GM19467 (cell line): ENCODE data around the gene TTLL3.

ENCODE experiments used
- ATAC-seq: cut with Tn5 transposase; IDR thresholded peaks from one replicate; pipeline ENCODE4 v1.9.1; 2021; ENCODE audit warnings: mild to moderate bottlenecking, moderate library complexity; ENCODE audit not compliant: unreplicated experiment

TTLL3 gene

DNA sequence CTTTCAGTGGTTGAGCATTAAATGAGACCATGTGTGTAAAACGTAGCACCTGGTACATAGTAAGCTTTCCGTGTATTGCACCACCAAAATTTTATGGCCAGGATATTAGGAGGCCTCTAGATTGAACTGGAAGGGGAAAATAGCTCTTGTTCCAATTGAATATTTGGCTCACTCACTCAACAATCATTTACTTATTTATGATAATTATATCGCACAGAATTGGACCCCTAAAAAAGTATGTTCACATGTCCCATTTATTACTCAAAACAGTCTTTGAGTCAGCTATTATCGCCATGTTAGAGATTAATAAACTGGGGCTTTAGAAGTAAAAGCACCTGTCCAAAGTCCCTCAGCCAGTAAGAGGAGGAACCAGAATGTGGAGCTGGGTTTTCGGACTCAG lies 5.1 kb upstream of the TTLL3 start:
- ATAC-seq: no peak

DNA sequence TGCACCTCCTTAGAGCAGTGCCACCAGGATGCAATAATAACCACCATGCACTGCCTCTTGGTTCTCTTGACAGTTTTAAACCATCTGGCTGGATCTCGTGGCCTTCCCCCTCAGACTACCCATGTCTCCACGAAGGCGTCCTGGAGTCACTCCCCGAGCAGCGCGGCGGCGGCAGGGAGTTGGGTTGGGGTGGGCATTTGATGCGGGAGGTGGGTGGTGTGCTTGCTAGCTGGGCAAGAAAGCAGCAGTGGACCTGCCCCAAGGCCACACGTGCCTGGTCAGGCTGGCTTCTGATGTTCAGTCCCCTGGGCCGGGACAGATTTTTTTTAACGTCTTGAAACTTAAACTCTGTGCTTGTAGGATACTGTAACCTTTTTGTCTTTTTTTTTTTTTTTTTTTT lies 3.9 kb upstream of the TTLL3 start:
- ATAC-seq: no peak

DNA sequence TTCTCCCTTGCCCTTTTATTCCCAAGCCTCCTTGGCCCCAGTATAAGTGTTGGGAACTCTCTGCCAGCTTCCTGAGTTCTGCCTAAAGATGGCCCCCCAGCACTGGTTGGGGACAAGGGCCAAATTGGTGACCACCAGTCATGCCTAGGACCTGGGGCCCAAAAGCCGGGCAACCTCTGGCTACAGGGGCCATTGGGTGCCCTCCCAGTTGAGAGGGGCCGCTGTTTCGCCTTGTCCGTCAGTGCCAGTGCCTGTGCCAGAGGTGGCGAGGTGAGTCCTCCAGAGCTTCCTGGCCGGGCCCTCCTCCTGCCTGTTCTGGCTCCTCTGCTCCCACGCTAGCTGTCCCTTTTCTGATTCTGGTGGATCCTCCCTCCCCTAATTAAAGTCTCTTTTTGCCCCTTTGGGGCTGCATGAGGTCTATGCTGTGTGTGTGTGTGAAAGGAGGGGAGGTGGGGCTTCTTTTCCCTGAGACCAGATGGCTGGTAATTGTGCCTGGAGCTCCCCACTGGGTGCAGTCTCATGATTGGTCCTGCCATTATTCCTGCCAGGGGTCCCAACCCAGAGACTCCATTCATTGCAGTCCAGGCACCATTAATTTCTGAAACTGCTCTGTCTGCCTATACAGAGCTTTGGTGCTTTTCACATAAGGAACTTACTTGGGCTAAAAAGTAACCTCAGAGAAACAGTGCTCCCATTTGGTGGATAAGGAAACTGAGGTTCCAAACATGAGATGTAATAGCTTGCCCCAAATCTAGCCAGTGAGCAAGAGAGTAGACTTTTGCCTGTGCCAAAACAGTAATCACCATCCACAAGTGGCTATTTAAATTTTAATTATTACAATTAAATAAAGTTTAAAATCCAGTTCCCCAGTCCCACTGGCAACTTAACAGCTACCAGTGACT lies 3.1 kb upstream of the TTLL3 start:
- ATAC-seq: no peak

GRCh38 chr3:9807981-9808344 lies 2.1 kb upstream of the TTLL3 start:
- no peak for ATAC-seq

DNA sequence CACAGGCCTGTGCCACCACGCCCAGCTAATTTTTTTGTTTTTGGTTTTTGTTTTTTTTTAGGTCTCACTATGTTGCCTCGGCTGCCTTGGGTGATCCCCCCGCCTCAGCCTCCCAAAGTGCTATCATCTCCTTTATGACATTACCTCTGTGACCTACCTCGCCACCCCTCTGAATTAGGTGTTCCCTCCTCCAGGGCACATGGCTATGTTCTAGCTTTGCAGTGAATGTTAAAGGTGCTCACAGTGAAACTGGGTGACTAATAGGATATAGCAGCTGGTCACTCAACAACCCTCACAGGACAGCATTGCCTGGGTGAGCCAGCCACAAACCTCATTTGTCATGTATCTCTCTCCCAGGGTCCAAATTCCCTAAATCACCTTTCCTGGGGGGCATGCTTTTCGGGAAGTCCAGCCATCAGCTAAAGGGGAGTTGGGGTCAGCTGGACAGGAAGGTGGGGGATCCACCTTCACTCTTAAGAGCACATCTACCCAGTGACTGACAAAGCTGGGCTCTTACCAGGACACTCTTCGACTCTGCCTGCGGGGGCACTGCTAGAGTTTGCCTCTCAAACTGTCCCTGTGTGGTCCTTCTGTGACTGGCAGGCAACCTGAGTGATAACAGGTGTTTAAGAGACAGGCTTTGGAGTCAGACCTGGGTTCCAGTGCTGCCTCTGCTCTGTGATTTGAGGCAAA lies 1.6 kb upstream of the TTLL3 start:
- ATAC-seq: peak; percentile 39

DNA sequence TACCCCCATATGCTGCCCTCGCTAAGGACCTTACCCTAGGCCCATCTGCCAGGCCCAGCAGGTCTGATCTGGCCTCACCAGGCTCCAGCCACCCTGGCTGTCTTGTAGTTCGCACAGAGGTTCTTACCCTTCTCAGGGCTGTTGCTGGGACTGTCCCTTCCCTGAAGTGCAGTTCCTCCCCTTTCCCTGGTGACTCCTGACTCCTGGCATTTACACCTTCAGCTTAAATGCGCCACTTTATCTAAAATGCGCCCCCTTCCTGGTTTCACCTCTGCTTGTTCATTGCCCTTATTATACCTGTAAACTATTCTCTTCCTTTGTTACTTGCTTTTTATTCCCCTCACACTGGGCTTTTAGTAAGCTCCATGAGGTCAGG lies 835 bp upstream of the TTLL3 start:
- ATAC-seq: peak; percentile 4

GRCh38 chr3:9810433-9810770 lies 340 bp downstream of the TTLL3 start:
- ATAC-seq: no peak

DNA sequence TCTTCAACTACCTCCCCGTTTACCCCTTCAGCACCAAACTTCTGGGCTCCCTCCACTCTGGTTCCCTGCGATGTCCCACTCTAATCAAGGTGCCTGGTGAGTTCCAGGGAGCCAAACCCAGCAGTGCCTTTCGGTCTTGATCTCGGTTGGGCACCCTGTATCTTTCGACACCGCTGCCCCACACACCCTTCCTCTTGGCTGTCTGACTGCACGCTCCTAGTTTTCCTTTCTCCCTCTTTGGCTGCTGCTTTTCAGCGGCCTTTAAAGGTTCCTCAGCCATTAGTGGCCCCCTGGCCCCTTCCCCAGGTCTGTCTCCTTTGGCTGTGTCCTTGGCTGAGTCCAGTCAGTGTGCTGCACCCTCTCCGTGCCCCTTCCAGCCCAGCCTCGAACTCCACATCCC lies 784 bp downstream of the TTLL3 start:
- ATAC-seq: no peak

DNA sequence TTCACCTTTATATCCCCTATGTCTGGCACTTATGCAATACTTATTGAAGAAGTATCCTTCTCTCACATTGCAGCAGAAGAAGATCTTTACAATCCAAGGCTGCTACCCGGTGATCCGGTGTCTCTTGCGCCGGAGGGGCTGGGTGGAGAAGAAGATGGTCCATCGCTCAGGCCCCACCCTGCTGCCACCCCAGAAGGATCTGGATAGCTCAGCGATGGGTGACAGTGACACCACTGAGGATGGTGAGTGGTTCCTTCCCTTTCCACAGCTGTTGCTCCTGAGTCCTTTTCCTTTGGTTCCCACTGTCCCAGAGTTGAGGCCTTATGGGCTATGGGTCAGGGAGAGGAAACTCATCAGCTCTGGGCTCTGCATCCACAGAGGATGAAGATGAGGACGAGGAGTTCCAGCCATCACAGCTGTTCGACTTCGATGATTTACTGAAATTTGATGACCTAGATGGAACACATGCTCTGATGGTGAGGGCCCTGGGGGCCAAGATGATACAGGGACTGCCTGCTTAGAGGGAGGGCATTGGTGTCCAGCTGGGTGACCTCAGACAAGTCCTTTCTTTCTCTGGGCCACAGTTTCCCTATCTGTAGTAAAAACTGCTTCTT lies 2.9 kb downstream of the TTLL3 start:
- ATAC-seq: no peak

- no peak for ATAC-seq
Observed at GRCh38 chr3:9815986-9816385, 5.9 kb downstream of the TTLL3 start.

GRCh38 chr3:9817436-9817835 lies 7.4 kb downstream of the TTLL3 start:
- ATAC-seq: no peak

DNA sequence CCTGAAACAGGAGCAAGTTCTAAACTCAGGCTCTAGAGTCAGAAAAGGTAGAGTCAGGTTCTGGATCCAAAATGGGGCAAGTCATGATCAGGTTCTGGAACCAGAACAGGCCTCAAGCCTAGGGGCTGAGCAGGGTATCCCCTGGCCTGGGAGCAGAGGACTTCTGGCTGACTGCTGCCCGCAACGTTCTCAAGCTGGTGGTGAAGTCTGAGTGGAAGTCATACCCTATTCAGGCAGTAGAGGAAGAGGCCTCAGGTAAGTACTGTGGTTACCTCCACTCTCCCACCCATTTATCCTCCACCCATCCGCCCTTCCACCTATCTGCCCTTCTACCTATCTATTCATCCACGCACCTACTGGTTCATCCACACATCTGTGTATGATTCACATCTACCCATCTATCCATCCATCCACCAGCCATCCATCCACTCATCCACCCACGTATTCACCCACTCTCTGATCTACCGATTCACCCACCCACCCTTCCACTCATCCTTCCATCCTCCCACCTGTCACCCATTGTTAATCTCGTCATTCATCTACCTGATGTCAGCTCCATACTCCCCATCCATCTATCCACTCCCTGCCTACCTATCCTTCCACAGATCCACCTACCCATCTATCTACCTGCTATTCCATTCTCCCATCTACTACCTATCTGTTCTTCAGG lies 8.7 kb downstream of the TTLL3 start:
- ATAC-seq: no peak

- no peak for ATAC-seq
Observed at GRCh38 chr3:9820543-9820942, 10.5 kb downstream of the TTLL3 start.

DNA sequence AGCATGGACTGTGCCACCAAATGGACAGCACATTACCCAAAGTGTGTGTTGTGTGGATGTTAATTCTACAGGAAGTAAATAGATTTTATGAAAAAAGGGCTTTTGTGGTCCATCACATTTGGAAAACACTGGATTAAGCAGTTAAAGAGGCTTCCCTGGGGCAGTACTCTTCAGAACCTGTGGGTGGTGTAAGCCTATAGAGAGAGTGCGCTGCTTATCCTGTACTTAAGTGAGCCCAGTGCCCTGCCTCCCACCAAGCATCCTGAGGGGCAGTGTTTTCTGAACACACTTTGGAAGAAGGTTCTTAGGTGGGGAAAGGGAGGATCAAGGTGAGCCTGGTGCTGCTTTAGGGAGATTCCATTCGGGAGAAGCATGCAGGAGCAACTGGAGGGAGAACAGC lies 10.9 kb downstream of the TTLL3 start:
- no peak for ATAC-seq

DNA sequence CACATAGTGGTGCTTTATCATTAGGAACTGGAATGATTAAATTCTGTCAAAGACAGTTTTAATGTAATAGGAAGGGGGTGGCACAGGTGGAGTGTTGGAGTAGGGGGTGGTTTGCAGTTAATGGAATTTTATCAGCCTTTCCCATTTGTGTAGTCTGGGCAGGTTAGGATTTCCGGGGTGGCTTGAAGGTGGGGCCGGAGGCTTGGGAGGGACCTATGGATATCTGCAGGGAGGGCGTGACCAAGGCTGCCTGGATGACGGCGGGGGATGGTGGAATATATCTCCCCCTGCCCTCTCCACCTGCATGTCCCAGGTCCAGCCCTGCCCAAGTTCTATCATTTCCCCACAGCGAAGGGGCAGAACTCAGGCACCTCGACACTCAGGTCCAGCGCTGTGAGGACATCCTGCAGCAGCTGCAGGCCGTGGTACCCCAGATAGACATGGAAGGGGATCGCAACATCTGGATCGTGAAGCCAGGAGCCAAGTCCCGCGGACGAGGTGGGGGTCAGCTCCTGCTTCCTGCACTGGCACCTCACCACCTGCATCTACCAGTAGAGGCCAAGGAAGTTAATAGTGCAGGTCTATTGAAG lies 15.5 kb downstream of the TTLL3 start:
- ATAC-seq: no peak

- ATAC-seq: no peak
Observed at GRCh38 chr3:9826815-9827573, 16.9 kb downstream of the TTLL3 start.

- no peak for ATAC-seq
Observed at GRCh38 chr3:9828801-9829755, 19.0 kb downstream of the TTLL3 start.

DNA sequence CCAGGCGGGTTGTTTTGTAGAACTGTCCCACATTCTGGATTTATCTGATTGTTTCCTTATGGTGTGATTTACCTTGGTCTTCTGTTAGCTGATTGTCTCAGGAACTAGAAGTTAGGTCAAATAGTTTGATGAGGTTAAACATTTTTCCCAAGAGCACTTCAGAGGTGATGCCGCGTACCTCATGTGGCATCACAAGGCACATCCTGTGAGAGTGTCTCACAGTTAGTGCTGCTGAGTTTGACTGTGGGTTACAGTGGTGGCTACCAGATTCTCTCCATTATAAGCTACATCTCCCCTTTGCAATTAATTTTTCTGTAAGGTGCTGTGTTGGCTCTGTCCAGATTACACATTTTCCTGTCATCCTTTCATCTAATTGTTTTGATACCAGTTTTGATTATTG lies 21.2 kb downstream of the TTLL3 start:
- no peak for ATAC-seq

DNA sequence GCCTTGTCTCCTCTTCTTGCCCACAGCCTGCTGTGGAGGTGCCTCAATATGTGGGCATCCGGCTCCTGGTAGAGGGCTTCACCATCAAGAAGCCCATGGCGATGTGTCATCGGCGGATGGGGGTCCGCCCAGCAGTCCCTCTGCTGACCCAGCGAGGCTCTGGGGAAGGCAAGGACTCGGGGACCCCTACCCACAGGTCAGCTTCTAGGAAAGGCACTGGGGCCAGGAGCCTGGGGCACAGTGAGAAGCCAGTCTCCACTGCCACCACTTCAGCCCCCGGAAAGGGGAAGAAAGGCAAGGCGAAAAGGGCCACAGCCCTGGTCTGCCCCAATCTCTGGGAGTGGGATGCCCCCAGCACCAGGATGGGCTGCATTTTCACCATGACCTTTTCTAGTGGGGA lies 23.0 kb downstream of the TTLL3 start:
- no peak for ATAC-seq
